GM06990 (cell line): Measurements from ENCODE around the gene TUBGCP5.

Source experiments
- DNase-seq: peaks from one replicate; pipeline ENCODE4 v3.0.0-alpha.2; 2011; ENCODE audit not compliant: insufficient read length; ENCODE audit errors: extremely low read depth
- H3K27me3 ChIP-seq: replicated peaks from 2 replicates; pipeline ENCODE4 v1.6.0; 2011; ENCODE audit warnings: low read length; ENCODE audit not compliant: control insufficient read depth, insufficient read depth
- H3K36me3 ChIP-seq: 2 replicates; pipeline ENCODE4 v1.5.1; 2011; ENCODE audit warnings: low read length; ENCODE audit not compliant: control insufficient read depth, insufficient read depth
- H3K4me3 ChIP-seq: replicated peaks from 2 replicates; pipeline ENCODE4 v1.5.1; 2011; ENCODE audit warnings: low read depth, mild to moderate bottlenecking, control low read depth, low read length
- TF ChIP-seq, protein P1 (sequence below): IDR thresholded peaks from 2 replicates; pipeline ENCODE4 v1.5.1; 2011; ENCODE audit warnings: low read length, control low read depth, mild to moderate bottlenecking, inconsistent platforms; ENCODE audit not compliant: insufficient read depth, poor library complexity, severe bottlenecking

TUBGCP5 gene

GRCh38 chr15:22954326-22954725 lies 85.0 kb downstream of the TUBGCP5 start:
- TF ChIP-seq, protein P1, sequence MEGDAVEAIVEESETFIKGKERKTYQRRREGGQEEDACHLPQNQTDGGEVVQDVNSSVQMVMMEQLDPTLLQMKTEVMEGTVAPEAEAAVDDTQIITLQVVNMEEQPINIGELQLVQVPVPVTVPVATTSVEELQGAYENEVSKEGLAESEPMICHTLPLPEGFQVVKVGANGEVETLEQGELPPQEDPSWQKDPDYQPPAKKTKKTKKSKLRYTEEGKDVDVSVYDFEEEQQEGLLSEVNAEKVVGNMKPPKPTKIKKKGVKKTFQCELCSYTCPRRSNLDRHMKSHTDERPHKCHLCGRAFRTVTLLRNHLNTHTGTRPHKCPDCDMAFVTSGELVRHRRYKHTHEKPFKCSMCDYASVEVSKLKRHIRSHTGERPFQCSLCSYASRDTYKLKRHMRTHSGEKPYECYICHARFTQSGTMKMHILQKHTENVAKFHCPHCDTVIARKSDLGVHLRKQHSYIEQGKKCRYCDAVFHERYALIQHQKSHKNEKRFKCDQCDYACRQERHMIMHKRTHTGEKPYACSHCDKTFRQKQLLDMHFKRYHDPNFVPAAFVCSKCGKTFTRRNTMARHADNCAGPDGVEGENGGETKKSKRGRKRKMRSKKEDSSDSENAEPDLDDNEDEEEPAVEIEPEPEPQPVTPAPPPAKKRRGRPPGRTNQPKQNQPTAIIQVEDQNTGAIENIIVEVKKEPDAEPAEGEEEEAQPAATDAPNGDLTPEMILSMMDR: no peak
- Histone ChIP-seq H3K27me3 (no peaks in the 10 kb centered on the region), H3K36me3 (no peaks in the 10 kb centered on the region), H3K4me3 (no peak overlapping the region)
- DNase-seq: no peak

- H3K36me3 ChIP-seq: no peaks in the 10 kb centered on the region
- TF ChIP-seq, protein P1: no peak
- no peak for DNase-seq
Measured at GRCh38 chr15:22952796-22953579, 86.4 kb downstream of the TUBGCP5 start.

GRCh38 chr15:22951381-22952280 lies 87.7 kb downstream of the TUBGCP5 start:
- TF ChIP-seq, protein P1: no peak
- DNase-seq: no peak
- H3K36me3 ChIP-seq: no peaks in the 10 kb centered on the region
- no peaks in the 10 kb centered on the region for H3K27me3 ChIP-seq
- no peak overlapping the region for H3K4me3 ChIP-seq

More at GRCh38 chr15:22952796-22953579, 86.4 kb downstream of the TUBGCP5 start:
- H3K4me3 ChIP-seq: no peak overlapping the region
- no peaks in the 10 kb centered on the region for H3K27me3 ChIP-seq

- no peak overlapping the region for H3K4me3 ChIP-seq
- no peaks in the 10 kb centered on the region for H3K27me3 ChIP-seq
- no peaks in the 10 kb centered on the region for H3K36me3 ChIP-seq
- TF ChIP-seq, protein P1: no peak
- no peak for DNase-seq
Measured at GRCh38 chr15:22951031-22951380, 88.4 kb downstream of the TUBGCP5 start.

DNA sequence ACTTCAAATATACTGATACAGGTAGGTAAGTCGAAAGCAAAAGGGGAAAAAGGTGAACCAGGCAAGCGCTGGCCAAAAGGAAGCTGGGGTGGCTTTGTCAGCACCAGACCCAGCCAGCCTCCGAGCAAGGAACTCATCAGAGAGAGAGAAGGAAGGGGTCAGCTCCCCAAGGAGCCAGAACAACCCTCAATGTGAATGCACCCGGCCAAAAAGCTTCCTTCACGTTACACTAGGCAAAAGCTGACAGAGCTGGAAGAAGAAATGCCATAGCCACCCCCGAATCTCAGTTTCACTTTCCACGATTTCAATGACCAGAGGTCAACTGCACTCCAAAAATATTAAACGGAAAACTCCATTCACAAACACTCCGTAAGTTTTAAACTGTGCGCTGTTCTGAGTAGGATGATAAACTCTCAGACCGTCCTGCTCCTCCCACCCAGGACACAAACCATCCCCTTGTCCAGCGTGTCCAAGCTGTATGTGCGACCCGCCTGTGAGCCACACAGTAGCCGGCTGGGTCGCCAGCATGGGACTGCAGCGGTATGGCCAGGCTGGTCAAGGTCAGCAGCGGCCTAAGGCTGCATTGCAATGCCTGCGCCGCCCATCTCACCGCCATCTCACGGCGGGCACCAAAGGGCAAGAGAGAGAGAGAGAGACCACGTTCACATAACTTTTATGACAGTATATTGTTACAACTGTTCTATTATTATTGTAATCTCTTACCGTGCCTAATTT lies 88.9 kb downstream of the TUBGCP5 start:
- no peak for DNase-seq
- Histone ChIP-seq H3K27me3 (no peaks in the 10 kb centered on the region), H3K36me3 (no peaks in the 10 kb centered on the region), H3K4me3 (no peak overlapping the region)
- TF ChIP-seq, protein P1: no peak
